ENCODE data around the gene FHL5. TPM values are rescaled to one million over a fixed set of nuclear protein-coding genes. Genes with fewer than 3 reads are reported as not detected.

The FHL5 gene
- total RNA-seq, 1 donor from 2014 or later, result not detected

DNA sequence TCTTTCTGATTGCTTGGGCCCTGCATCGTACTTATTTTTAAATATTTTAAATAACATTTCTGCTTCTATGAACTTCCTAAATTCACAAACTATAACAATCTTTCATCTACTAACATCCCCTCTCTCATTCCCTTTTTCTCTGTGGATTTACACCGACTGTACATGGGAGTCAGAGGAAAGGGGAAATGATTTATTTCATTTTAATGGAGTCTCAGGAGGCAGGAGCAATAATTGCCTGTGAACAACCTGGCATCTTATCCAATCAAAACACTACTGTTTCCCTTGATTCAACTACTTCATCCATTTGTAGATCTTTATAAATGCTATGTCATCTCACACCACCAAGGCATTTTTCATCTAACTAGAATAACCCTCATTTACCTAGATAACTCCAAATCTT lies 89.6 kb downstream of the FHL5 start:
- H3K27ac Mint-ChIP-seq (ENCODE audit: unreplicated experiment), result no peak overlapping the region
- no peak for DNase-seq (ENCODE audit: low read depth, low spot score)
- H3K36me3 Mint-ChIP-seq (ENCODE audit: low read depth), result no peaks in the 10 kb centered on the region
- no peaks in the 10 kb centered on the region for H3K4me1 Mint-ChIP-seq
- H3K27me3 Mint-ChIP-seq (ENCODE audit: low read depth), result no peaks in the 10 kb centered on the region
- H3K9me3 Mint-ChIP-seq, result no peaks in the 10 kb centered on the region
- TF ChIP-seq, protein P1, sequence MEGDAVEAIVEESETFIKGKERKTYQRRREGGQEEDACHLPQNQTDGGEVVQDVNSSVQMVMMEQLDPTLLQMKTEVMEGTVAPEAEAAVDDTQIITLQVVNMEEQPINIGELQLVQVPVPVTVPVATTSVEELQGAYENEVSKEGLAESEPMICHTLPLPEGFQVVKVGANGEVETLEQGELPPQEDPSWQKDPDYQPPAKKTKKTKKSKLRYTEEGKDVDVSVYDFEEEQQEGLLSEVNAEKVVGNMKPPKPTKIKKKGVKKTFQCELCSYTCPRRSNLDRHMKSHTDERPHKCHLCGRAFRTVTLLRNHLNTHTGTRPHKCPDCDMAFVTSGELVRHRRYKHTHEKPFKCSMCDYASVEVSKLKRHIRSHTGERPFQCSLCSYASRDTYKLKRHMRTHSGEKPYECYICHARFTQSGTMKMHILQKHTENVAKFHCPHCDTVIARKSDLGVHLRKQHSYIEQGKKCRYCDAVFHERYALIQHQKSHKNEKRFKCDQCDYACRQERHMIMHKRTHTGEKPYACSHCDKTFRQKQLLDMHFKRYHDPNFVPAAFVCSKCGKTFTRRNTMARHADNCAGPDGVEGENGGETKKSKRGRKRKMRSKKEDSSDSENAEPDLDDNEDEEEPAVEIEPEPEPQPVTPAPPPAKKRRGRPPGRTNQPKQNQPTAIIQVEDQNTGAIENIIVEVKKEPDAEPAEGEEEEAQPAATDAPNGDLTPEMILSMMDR (conservative IDR thresholded peaks at IDR 0.05), result no peak
- H3K4me3 Mint-ChIP-seq, result no peak overlapping the region

DNA sequence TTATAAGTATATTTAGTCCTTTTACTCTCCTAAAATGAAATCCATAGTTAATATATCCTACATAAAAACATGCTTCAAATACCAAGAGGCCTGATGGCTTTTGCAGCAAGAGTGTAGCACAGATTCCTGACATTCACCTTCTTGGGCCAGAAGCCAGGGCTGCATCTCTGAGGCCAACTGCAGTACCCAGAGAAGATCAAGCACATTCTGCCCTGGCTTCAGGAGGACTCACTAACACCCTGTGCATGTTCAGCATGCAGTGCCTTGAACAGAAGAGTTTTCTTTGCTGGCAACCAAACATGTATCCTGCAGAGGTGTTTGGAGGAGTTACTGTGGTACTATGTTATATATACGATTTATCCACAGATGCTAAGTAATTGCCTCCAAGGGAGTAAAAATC lies 90.3 kb downstream of the FHL5 start:
- Mint-ChIP-seq H3K9me3 (no peaks in the 10 kb centered on the region), H3K36me3 (ENCODE audit: low read depth) (no peaks in the 10 kb centered on the region), H3K4me1 (no peaks in the 10 kb centered on the region), H3K27ac (ENCODE audit: unreplicated experiment) (no peak overlapping the region), H3K4me3 (no peak overlapping the region), H3K27me3 (ENCODE audit: low read depth) (no peaks in the 10 kb centered on the region)
- no peak for DNase-seq (ENCODE audit: low read depth, low spot score)
- TF ChIP-seq, protein P1 (conservative IDR thresholded peaks at IDR 0.05), result no peak

DNA sequence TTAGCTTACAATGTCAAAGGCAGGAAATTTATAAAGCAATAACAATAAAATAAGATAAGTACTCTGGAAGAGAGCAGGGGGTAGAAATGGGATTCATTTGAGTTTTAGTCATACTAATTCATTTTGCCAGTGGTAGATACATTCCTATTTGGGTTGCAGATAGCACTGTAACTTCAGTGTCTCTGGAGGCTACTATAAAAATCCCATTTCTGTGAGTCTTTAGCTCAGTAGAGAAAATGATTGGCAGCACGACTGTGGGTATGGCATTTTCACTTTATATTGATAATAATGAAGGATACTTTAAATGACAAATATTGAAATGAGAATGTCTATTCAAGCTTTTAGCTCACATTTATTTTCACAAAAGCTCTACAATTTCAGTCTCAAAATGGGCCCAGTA lies 93.6 kb downstream of the FHL5 start:
- TF ChIP-seq, protein P1 (conservative IDR thresholded peaks at IDR 0.05), result no peak
- peaks cover 3% of the 10 kb centered on the region for H3K9me3 Mint-ChIP-seq
- H3K4me3 Mint-ChIP-seq, result no peak overlapping the region
- H3K27ac Mint-ChIP-seq (ENCODE audit: unreplicated experiment), result no peak overlapping the region
- H3K36me3 Mint-ChIP-seq (ENCODE audit: low read depth), result no peaks in the 10 kb centered on the region
- H3K27me3 Mint-ChIP-seq (ENCODE audit: low read depth), result peaks cover 2% of the 10 kb centered on the region
- no peak for DNase-seq (ENCODE audit: low read depth, low spot score)
- no peaks in the 10 kb centered on the region for H3K4me1 Mint-ChIP-seq

DNA sequence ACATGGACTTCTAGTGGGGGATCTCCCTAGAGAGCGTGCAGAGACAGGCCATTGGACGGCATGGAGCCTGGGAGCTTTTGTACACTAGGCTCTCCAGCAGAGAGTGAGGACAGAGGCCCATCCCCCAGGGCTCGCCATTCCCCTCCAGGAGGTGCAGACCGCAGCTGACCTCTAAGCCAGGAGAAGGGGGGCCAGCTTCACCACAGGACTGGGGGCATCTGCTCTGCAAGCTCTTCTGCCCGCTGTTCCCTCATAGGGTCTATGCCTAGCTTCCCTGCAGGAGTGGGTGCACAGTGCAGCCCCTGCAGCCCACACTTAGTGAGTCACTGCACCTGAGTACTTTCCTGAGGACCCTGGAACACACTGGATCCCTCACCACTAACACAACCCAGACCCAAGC lies 94.4 kb downstream of the FHL5 start:
- no peaks in the 10 kb centered on the region for H3K4me1 Mint-ChIP-seq
- H3K27ac Mint-ChIP-seq (ENCODE audit: unreplicated experiment), result no peak overlapping the region
- peaks cover 2% of the 10 kb centered on the region for H3K27me3 Mint-ChIP-seq (ENCODE audit: low read depth)
- TF ChIP-seq, protein P1 (conservative IDR thresholded peaks at IDR 0.05), result no peak
- no peaks in the 10 kb centered on the region for H3K36me3 Mint-ChIP-seq (ENCODE audit: low read depth)
- peaks cover 4% of the 10 kb centered on the region for H3K9me3 Mint-ChIP-seq
- H3K4me3 Mint-ChIP-seq, result no peak overlapping the region
- DNase-seq (ENCODE audit: low read depth, low spot score), result no peak

DNA sequence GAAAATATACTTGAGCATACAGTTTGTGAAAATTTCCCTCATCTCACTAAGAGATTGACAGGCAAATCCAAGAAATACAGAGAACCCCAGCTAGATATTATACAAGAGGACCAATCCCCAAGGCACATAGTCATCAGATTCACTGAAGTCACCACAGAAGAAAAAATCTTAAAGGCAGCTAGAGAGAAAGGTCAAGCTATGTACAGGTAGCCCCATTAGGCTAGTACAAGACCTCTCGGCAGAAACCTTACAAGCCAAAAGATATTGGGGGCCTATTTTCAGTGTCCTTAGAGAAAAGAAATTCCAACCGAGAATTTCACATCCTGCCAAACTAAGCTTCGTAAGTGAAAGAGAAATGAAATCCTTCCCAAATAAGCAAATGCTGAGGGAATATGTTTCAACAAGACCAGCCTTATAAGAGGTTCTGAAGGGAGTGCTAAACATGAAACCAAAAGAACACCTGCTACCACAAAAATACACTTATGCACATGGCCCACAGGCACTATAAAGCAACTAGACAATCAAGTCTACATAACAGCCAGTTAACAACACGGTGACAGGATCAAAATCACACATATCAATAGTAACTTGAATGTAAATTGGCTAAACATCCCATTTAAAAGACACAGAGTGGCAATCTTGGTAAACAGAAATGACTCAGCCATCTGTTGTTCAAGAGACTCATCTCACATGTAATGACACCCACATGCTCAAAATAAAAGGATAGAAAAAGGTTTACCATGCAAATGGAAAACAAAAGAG lies 96.3 kb downstream of the FHL5 start:
- Mint-ChIP-seq H3K27me3 (ENCODE audit: low read depth) (peaks cover 2% of the 10 kb centered on the region), H3K27ac (ENCODE audit: unreplicated experiment) (no peak overlapping the region), H3K9me3 (peaks cover 11% of the 10 kb centered on the region), H3K36me3 (ENCODE audit: low read depth) (no peaks in the 10 kb centered on the region), H3K4me3 (no peak overlapping the region), H3K4me1 (no peaks in the 10 kb centered on the region)
- TF ChIP-seq, protein P1 (conservative IDR thresholded peaks at IDR 0.05), result no peak
- DNase-seq (ENCODE audit: low read depth, low spot score), result no peak

Other genes starting within 250 kb of the FHL5 start
- gene UFL1, start 41.3 kb upstream of the FHL5 start, total RNA-seq, result 17.3 and 18.3 TPM in 2 replicates

All from neural crest cell (in vitro differentiated cells).